IPS DF 19.7 (cell line): ENCODE data around the gene PPP4R3A.
A peak's percentile ranks its signal among the peaks of the same experiment; 100 is the strongest.
"Not testable (repeated sequence)": the region's sequence is repeated elsewhere in the genome, so short reads cannot be mapped to it uniquely, and the experiment has no call there.

ENCODE experiments used
- DNase-seq: peaks from one replicate; pipeline ENCODE4 v3.0.0-alpha.2; 2013; ENCODE audit warnings: low read depth, low spot score

Gene PPP4R3A

GRCh38 chr14:91438845-91439244 is 71.3 kb downstream of the PPP4R3A start:
- no peak for DNase-seq

DNA sequence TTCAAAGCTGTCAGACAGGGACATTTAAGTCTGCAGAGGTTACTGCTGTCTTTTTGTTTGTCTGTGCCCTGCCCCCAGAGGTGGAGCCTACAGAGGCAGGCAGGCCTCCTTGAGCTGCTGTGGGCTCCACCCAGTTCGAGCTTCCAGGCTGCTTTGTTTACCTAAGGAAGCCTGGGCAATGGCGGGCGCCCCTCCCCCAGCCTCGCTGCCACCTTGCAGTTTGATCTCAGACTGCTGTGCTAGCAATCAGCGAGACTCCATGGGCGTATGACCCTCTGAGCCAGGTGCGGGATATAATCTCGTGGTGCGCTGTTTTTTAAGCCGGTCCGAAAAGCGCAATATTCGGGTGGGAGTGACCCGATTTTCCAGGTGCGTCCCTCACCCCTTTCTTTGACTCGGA is 73.8 kb downstream of the PPP4R3A start:
- DNase-seq: not testable (repeated sequence)

DNA sequence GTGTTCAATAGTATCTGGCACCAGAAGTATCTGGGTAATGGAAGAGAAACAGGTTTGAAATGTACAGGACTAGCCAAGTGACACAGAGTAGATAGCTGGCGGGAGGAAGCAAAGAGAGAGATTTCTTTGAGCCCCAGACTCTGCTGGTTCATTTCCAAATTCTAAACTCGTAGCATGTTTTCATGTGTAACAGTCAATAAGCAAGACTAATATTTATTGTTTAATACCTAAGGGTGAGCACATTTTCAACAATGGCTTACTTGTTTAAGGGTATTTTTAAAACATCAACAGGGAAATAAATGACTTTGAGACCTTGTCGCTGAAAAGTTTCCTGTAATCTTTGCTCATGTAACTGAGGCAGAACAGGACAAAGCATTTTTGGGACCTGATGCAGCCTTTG is 80.7 kb downstream of the PPP4R3A start:
- DNase-seq: no peak

DNA sequence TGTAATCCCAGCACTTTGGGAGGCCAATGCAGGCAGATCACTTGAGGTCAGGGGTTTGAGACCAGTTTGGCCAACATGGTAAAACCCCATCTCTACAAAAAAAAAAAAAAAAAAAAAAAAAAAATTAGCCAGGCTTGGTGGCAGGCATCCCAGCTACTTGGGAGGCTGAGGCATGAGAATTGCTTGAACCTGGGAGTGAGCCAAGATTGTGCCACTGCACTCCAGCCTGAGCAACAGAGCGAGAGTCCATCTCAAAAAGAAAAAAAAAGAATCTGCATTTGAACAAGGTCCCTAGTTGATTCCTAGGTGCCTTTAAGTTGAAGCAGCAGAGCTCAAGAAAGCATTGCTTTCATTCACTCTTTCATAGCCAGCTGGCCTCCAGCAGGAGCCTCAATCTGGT is 81.2 kb downstream of the PPP4R3A start:
- DNase-seq: not testable (repeated sequence)

DNA sequence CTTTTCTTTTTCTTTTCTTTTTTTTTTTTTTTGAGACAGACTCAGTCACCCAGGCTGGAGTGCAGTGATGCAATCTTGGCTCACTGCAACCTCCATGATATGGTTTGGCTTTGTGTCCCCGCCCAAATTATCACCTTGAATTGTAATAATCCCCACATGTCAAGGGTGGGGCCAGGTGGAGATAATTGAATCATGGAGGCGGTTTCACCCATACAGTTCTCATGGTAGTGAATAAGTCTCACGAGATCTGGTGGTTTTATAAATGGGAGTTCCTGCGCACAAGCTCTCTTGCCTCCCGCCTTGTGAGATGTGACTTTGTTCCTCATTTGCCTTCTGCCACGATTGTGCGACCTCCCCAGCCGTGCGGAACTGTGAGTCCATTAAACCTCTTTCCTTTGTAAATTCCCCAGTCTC is 84.6 kb downstream of the PPP4R3A start:
- not testable (repeated sequence) for DNase-seq

DNA sequence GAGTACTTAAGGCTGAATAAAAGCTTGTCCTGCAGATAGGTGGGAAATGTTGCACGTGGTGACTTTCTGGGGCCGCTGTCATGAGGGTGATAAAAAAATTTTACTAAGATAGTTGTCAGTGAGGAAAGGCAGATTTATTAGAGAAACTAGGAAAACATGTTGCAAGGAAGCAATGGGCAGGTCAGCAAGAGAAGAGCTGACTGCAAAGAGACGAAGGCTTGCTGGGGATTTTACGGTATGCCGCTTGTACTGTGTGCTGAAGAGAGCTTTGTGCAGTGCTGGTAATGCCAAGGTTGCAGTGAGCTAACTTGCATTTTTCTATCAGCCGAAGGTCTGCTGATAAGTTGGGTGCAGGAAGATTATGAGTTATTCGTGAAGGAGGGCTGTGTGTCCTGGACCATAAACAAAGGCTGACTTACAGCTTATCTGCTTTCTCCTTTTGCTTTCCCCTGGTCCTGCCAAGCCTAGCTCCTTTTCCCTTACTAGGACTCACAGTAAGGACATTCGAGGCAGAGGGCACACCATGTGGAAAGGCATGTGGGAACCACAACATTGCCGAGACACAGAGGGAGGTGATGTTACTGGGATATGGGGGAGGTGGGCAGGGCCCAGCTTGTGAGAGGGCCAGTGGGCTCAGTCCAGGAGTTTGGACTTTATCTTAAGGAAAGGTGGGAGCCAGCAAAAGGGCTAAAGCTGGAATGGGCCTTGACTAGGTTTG is 85.1 kb downstream of the PPP4R3A start:
- DNase-seq: no peak

GRCh38 chr14:91420686-91421085 is 89.4 kb downstream of the PPP4R3A start:
- no peak for DNase-seq

DNA sequence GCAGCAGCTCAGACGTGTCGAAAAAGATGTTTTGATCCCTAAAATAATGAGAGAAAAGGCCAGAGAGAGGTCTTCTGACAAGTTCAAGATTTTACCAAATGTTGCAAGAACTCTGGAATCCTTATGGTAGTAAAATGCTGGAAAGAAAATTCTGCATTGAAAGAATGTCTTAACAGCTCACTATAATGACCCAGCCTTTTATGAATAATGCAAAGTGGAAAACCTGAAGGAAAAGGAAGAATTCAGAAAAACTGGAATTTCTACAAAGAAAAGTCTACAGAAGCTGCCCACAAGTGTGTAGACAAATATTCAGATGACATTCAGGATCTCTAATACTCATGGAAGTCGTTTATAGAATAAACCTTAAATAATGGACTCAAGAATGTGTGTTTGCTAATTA is 90.7 kb downstream of the PPP4R3A start:
- DNase-seq: no peak

GRCh38 chr14:91419044-91419397 is 91.1 kb downstream of the PPP4R3A start:
- DNase-seq: no peak

- no peak for DNase-seq
Measured at GRCh38 chr14:91418387-91419043, 91.6 kb downstream of the PPP4R3A start.

DNA sequence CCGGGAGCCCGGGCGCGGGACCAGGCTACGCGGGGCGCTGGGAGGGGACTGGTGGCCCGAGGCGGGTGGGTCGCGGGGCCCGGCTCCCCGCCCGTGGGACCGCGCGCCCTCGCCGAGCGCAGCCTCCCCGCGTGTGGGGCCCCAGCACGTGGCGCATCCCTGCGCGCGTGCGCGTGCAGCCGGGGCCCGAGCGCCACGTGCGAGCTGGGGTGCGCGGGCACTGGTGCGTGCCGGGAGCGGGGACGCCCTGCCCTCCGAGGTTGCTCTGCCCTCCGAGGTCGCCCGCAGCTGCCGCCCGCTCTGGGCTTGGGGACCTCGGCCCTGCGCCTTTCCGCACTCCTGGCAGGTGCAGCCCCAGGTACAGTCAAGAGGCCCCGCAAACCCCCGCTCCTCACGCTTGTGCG is 92.1 kb downstream of the PPP4R3A start:
- no peak for DNase-seq

- no peak for DNase-seq
Measured at GRCh38 chr14:91417120-91417982, 92.8 kb downstream of the PPP4R3A start, which contains the start of gene CCDC88C. CCDC88C (minus strand) TSS chr14:91417820; CDS start chr14:91417690, 130 bp downstream.

- no peak for DNase-seq
Measured at GRCh38 chr14:91416744-91417119, 93.4 kb downstream of the PPP4R3A start.

GRCh38 chr14:91415794-91416743 is 94.0 kb downstream of the PPP4R3A start:
- DNase-seq: no peak

- no peak for DNase-seq
Measured at GRCh38 chr14:91414475-91414833, 95.7 kb downstream of the PPP4R3A start.

DNA sequence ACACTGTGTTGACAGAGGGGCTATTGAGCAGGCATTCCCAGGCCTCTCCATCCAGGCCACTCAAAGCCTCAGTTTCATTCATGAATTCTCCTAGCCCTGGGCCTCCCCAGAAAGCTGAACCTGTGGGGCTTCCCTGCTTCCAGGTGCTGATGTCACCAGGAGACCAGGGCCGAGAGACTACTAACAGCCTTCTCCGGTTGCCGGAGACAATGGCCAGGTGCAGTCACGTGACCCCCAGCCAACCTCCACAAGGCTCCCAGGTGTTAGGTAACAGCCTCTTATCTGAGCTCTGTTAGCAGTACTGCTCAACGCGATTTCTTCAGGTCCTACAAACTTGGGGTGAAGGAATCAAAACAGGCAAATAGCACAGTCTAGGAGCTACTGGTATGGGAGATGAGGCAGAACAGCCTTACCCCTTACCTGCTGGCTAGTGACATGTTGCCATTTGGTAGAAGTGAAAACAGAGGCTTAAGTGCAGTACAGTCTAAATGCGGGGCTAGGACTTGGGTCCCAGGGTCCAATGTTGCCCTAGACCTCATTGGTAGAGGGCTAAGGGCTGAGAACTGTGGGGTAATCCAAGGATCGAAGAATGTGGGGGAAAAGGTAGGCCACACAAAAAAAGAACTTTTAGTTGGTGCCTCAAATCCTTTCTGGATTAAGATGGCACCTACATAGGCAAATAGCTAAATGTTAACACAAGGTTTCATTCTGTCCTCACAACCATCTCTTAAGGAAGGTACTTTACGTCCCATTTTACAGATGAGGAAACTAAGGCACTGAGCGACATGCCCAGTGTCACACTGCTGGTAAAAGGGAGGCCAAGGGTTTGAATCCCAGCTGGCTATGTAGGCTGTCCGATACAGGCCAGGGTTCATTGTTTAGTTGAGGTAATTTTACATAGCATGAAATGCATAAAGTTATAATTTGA is 96.3 kb downstream of the PPP4R3A start:
- DNase-seq: peak; percentile 92

- DNase-seq: no peak
Measured at GRCh38 chr14:91412939-91413338, 97.2 kb downstream of the PPP4R3A start.

- DNase-seq: no peak
Measured at GRCh38 chr14:91410771-91411536, 99.2 kb downstream of the PPP4R3A start.

- no peak for DNase-seq
Measured at GRCh38 chr14:91409928-91410718, 100.0 kb downstream of the PPP4R3A start.
